HG03039 (cell line): ENCODE data around the gene ZBTB3.
A peak's percentile ranks its signal among the peaks of the same experiment; 100 is the strongest.
"Not testable (repeated sequence)": the region's sequence is repeated elsewhere in the genome, so short reads cannot be mapped to it uniquely, and the experiment has no call there.

Source experiments
- ATAC-seq: cut with Tn5 transposase; IDR thresholded peaks from one replicate; pipeline ENCODE4 v1.9.1; 2021; ENCODE audit warnings: mild to moderate bottlenecking, moderate library complexity; ENCODE audit not compliant: unreplicated experiment

Gene ZBTB3

DNA sequence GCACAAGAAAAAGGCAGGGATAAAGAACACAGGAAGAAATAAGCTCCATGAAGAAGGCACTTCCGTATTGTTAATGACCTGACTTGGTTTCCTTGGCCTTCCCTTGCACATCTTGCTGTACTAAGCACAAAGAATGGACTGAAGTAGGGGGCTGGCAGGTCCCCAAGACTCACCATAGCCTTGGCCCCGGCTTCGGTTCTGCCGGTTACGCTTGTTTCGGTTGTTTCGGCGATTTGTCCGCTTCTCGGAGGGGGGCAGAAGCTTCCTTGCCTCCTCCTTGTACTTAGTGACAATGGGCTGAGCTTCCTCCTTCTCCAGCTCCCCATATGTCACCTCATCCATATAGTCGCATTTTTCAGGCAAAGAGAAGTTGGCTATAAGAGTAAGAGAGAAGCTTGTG is 37.1 kb downstream of the ZBTB3 start:
- no peak for ATAC-seq

DNA sequence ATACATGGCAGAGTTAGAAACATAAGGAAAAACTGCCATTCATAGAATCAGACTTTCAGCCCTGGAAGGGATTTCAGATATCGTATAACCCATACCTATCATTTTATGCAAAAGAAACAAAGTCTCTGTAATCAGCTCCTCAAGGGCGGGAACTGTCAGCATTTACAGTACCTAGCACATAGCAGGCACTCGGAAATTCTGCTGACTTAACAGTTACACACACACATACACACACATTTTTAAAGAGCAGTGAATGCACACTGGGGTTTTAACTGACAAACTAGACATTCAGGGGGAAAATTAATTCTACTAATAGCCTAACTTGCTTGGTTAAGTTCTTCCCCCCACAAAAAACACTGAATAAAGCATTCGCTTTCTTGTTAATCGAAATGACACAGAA is 37.8 kb downstream of the ZBTB3 start:
- no peak for ATAC-seq

DNA sequence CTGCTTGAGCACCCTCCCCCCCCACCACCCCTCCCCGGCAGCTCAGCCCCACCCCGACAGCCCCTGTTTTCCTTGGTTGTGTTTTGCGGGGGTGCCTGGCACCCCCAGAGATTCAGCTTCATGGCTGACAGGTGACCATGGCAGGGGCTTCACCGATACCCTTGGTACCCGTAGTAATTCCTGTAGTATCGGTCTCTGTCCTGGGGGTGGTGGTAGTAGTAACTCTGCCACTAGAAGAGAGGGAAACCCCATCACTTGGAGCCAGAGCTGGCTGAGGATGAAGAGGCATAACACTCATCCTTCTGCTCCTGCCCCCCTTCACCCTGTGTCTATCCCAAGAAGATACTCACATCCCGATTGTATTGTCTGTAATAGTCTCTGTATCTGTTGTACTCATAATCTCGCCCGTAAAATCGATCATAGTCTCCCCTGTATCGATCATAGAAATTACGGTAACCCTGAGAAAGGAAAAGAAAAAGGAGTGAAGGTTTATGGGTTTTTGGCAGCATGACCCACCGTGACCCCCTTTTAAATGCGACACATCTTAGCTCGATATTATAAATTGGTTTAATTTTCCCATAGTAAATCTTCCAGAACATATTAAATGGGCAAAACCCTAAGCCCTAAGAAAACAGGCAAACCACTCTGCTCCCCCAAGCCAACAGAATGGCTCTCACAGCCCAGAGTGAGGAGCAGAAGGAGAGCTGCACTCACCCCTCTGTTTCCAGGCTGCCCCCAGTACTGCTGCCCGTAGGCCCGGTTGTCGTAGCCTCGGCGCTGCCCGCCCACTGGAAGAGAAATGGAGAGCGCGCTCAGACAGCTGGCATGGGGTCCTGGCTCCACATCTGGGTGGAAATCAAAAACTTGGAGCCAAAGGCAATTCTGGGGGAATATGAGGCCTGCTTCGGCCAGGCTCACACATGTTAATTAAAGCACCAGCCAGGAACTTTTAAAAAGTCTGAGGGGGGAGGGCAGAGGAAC is 38.5 kb downstream of the ZBTB3 start:
- no peak for ATAC-seq

DNA sequence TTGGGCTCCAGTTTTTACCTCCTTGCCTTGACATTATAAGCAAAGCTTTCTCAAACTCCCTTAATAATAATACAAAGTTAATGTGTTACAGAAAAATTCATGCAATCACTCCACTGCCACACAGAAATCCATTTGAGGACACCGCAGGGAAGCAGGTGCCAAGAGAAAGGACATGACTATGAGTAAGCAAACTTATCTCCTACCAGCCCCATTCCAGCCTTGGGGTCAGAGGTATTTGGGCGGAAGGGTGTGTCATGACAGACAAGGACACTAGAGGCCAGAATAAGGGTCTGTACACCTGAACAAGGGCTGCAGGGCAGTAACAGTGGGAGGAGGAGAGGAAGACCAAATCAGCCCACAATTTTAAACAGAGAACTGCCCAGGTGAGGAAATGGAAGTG is 40.6 kb downstream of the ZBTB3 start:
- ATAC-seq, result no peak

DNA sequence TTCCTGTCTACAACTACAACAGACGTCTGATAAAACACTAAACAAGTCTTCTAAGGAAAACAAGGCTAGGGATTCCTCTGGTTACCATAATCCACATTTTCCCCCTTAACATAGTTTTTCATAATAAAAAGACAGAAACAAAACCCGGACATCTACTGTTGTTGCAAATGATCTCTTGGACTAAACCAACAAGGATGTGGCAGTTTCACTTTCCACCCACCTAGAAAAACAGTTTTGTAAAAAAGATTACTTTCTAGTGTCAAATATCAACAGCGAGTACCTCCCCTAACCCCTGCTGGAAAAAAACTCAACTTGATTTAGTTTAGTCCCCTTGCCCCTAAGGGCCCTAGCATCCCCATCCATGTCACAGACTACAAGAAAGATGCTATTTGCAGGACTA is 41.1 kb downstream of the ZBTB3 start:
- no peak for ATAC-seq

DNA sequence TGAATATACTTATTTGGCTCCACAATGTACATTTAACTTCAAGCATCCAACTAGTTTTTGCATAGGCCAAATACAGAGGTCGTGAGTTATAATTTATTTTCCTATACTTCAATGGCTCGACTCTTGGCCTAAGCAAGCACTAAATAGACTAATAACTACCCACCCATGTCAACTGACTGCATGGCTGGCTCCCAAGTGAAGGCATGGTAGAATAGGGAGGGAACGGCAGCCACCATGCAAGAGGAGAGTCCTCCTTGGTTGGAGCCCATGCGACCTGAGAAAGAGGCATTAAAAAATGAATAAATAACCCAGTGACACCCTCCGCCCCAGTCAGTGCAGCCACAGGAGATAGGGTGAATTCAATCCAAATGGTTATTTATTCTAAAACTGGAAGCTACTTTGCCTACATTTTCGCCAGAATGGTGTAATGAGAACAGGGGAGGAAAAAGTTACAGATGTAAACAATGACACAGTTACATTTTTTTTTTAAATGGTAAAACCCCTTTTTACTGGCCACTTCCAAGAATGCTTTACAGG is 41.6 kb downstream of the ZBTB3 start:
- ATAC-seq, result no peak

DNA sequence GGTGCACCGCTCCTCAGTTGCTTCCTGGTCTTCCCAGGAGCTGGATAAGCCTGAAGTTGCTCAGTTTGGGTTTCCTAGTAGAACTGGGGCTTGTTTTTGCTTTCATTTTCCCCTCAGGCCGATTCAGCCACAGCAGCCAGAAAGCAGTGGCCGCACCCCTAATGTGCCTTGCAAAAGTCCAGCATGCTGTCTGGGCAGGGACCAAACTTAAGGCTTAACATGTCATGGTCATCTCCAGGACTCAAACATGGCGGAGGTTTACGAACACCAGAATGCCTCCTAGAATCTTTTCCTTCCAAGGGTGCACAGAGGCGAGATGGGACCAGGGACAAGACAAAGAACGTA is 44.0 kb downstream of the ZBTB3 start:
- ATAC-seq, result no peak

DNA sequence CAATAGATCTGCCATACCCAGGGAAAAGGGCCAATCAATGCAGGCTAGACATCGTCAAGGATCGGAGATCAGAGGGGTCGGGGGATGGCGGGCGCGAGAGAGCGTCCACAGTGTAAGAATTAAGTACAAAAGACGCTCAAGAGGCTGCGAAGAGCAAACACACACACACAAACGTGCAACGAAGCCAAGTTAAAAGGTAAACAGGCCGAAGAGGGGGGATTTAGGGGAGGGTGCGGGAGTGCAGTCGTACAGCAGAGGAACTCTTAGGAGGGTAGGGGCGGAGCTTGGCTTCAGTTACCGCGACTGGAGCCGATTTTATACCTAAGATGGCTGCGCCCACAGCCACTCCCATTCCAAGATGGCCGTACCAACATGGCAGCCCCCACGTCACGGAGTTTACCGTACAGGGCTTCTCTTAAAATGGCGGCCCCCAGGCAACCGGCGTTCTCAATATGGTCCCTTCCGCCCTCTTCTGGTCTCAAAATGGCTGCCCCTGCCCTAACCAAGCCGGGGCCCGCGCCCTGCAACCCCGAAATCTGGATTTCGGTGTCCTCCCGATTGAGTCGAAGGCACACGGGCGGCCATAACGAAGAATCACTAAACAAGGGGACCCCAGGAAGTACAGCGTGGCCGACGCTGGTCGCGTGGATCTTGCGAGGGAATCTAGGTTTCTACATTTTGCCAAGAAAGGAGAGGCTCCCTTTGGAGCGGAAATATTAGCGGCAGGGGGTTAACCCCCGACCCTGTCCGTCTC is 44.5 kb downstream of the ZBTB3 start:
- peak; percentile 44 for ATAC-seq

DNA sequence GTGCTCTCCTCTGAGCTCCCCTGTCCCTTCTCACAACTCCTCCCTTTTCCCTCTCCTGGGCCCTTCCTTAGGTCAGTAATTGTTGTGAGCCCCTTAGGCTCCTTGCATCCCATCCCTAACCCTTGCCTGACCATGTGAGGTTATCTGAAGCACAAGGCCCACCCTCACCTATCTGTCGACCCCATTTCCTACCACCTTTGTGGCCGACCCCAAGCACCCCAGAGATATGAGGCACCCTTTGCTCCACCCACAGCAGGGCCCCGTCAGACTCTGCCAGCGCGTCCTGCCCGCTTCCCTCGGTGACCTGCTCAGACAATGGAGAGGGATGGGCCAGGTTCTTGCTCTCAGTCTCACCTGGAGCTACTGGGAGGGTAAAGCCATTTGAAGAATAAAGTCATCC is 45.2 kb downstream of the ZBTB3 start:
- ATAC-seq, result no peak

DNA sequence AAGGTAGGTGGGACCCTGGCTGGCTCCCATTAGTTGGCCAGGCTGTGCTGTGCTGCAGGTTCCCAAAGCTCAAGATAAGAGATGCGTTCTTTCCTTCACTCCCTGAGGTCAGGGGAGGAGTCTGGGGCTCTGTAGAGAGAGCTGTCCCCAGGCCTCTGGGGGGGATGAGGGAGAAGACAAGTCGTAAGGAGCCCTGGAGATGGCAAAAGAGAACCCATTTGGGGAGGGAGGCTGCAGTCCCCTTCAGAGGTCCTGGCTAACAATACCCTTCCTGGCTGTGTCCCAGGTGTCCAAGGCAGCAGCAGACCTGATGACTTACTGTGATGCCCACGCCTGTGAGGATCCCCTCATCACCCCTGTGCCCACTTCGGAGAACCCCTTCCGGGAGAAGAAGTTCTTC is 45.6 kb downstream of the ZBTB3 start:
- ATAC-seq, result no peak

DNA sequence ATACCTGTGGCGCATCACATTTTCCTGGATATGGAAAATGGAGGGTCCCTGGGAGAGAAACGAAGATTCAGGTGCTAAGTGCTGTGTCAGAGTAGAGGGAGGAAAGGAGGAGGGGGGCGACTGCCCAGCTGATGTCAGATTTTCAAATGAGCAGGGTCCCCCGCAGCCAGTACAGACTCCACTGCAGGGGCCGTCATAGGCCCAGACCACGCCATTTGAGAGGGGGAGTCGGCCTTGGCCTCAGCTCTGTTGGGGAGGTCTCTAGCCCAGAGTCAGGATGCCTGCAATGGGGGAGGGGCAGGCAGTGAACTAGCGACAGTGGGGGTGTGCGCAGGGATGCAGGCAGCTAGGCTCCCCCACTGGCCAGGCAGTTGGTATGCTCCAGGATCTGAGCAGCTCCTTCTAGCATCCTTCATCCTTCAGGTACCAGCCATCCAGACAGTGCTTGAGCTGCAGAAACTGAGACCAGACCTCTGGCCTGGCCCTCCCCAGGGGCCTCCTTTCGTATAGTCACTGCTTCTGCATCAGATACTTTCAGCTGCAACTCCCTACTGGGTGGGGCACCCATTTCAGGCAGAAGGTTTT is 46.6 kb downstream of the ZBTB3 start, which contains the start of the genes BSCL2 and GNG3:
TSS of gene BSCL2 (minus strand) at position 148 of the 585 bp plus-strand sequence. CDS start 229 bp downstream, outside the sequence.
TSS of gene GNG3 (plus strand) at position 400 of the 585 bp plus-strand sequence. CDS start 620 bp downstream, outside the sequence.
- no peak for ATAC-seq

DNA sequence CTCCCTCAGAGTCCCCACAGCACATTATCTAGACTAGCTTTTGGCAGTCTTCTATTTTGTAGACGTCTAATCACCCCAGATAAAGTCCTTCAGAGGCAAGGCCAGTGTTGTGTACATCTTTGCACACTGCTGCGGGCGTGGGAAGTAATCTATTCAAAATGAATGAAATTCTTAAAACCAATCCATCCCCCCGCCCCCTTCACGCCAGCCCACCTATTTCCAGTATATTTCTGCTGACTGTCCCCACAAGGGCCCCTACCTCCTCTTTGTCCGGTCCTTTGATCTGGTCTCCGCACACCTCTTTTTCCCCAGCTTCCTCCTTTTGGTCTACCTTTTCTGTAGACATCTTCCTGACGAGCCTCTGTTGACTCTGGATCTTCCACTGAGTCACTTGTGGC is 47.1 kb downstream of the ZBTB3 start:
- no peak for ATAC-seq

DNA sequence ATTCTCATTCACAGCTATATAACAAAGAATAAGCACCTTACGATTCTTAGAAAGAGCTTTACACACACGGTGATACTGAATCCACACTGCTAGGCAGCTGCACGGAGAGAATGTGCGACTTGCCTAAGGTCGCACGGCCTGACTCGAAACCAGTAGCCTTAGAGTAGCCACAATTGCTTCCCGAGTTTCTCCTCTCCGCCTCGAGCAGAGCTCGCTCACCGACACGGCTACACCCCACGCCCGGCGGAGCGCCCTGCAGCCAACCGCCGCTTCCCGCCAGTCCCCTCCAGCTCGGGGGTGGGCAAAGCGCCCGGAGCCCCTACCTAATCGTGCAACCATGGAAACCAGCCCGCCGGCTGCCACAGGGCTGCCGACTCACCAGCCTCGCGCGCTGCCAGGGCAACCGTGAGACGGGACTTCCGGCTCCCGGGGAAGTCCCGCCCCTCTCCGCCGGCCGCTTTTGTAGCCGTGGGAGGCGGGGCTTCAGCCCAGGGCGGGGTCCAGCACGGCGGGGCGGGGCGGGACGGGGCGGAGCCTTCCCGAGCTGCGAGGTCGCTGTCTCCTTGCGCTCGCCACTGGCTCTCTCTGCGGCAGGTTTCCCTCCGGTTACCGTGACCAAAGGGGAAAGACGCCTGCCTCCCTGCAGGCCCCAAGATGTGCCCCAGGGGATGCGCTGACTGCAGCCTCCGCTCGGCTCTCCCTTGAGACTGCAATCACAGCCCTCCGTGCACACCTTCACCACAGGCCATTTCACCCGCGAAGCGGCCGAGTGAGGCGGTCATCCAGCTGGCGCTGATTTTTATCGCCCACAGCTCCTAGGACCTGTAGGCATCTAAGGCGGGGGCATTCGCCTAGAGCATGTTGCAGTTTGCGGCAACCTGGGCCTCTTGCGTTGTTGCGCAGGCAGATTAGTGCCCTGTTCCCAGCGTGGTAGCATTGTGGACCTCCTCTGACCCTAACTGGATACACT is 47.8 kb downstream of the ZBTB3 start:
- peak; percentile 53 for ATAC-seq

DNA sequence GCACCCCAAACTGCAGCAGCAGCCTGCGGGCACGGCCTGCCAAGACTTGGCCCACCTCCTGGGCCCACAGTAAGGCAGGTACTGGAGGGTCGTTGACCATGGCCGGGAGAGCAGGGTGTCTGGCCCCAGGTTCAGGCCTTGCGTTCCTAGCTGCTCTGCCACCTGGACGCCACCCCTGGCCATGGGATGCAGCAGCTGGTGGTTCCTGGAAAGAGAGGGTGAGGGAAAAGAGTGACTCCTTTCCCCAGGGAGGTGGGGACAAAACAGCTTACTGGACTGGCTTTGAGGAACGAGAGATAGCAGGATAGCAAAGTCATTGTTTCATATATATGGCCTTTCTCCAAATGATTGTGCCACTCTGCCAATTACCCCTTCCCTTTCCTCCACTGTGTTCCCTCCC is 48.5 kb downstream of the ZBTB3 start:
- ATAC-seq, result no peak

DNA sequence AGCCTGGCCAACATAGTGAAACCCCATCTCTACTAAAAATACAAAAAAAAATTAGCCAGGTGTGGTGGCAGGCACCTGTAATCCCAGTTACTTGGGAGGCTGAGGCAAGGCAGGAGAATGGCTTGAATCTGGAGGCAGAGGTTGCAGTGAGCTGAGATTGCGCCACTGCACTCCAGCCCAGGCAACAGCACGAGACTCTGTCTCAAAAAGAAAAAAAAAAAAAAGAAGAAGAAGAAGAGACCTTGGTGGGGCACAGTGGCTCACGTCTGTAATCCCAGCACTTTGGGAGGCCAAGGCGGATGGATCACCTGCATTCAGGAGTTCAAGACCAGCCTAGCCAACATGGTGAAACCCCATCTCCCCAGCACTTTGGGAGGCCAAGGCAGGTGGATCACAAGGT is 50.0 kb downstream of the ZBTB3 start:
- ATAC-seq, result not testable (repeated sequence)

DNA sequence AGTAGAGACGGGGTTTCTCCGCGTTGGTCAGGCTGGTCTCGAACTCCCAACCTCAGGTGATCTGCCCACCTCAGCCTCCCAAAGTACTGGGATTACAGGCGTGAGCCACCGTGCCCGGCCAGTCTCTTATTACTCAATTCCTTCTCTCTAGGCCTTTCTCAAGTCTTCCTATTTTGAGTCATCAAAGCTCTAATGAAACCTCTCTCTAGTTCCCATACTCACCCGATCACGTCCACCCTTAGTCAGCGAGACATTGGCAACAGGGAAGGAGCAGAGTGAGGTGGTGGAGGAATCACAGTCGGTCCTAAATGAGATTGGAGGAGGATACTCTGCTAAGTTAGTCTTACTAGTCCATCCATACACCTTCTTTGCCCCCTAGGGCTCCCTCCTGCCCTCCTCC is 51.7 kb downstream of the ZBTB3 start:
- no peak for ATAC-seq
